ENCODE data around the gene FZD1.
A peak's percentile ranks its signal among the peaks of the same experiment; 100 is the strongest.

The FZD1 gene

GRCh38 chr7:91264046-91264923 is at the start of gene FZD1:
Gene FZD1 (plus strand): TSS chr7:91264433. CDS start chr7:91264881, 448 bp downstream.
- TF ChIP-seq YY1 (IDR thresholded peaks at IDR 0.05; ENCODE audit: low read depth) (0 out of 2 replicates have a peak, but pooled peaks have one; percentile 72), TAF1 (IDR thresholded peaks at IDR 0.05; ENCODE audit: low read depth) (peak; percentile 24; the same call in 1 of the 2 replicates), EP300 (IDR thresholded peaks at IDR 0.05; ENCODE audit: borderline replicate concordance) (no peak; the same call in 1 of the 2 replicates), RAD21 (IDR thresholded peaks at IDR 0.05; ENCODE audit: low read depth) (no peak), TCF12 (IDR thresholded peaks at IDR 0.05; ENCODE audit: low read depth) (peak; percentile 57; the same call in 1 of the 2 replicates), EGR1 (IDR thresholded peaks at IDR 0.05) (0 out of 2 replicates have a peak, but pooled peaks have one; percentile 50), USF1 (IDR thresholded peaks at IDR 0.05) (peak; percentile 83), ZBTB7A (IDR thresholded peaks at IDR 0.05; ENCODE audit: low read depth) (0 out of 2 replicates have a peak, but pooled peaks have one; percentile 52), NFIC (IDR thresholded peaks at IDR 0.05) (no peak; the same call in 1 of the 2 replicates), MAX (IDR thresholded peaks at IDR 0.05) (peak; percentile 64), FOXM1 (IDR thresholded peaks at IDR 0.05; ENCODE audit: borderline replicate concordance, low read depth) (no peak)

- TF ChIP-seq REST (IDR thresholded peaks at IDR 0.05; ENCODE audit: low read depth) (no peak), TCF12 (IDR thresholded peaks at IDR 0.05; ENCODE audit: low read depth) (no peak), CEBPB (IDR thresholded peaks at IDR 0.05) (no peak), CREB1 (IDR thresholded peaks at IDR 0.05; ENCODE audit: low read depth) (no peak), NFIC (IDR thresholded peaks at IDR 0.05) (no peak), EGR1 (IDR thresholded peaks at IDR 0.05) (no peak), ZBTB7A (IDR thresholded peaks at IDR 0.05; ENCODE audit: low read depth) (no peak), RAD21 (IDR thresholded peaks at IDR 0.05; ENCODE audit: low read depth) (no peak), TEAD4 (IDR thresholded peaks at IDR 0.05) (no peak), TAF1 (IDR thresholded peaks at IDR 0.05; ENCODE audit: low read depth) (no peak), FOXM1 (IDR thresholded peaks at IDR 0.05; ENCODE audit: borderline replicate concordance, low read depth) (no peak), EP300 (IDR thresholded peaks at IDR 0.05; ENCODE audit: borderline replicate concordance) (no peak), YY1 (IDR thresholded peaks at IDR 0.05; ENCODE audit: low read depth) (no peak), MAX (IDR thresholded peaks at IDR 0.05) (no peak), USF1 (IDR thresholded peaks at IDR 0.05) (no peak)
Observed at GRCh38 chr7:91226411-91226810, 37.8 kb upstream of the FZD1 start.

- no peak for TF ChIP-seq EP300 (IDR thresholded peaks at IDR 0.05; ENCODE audit: borderline replicate concordance)
- no peak for TF ChIP-seq FOXM1 (IDR thresholded peaks at IDR 0.05; ENCODE audit: borderline replicate concordance, low read depth)
- no peak for TF ChIP-seq YY1 (IDR thresholded peaks at IDR 0.05; ENCODE audit: low read depth)
- TF ChIP-seq RAD21 (IDR thresholded peaks at IDR 0.05; ENCODE audit: low read depth) = no peak
- TF ChIP-seq TAF1 (IDR thresholded peaks at IDR 0.05; ENCODE audit: low read depth) = no peak
- TF ChIP-seq EGR1 (IDR thresholded peaks at IDR 0.05) = no peak
Observed at GRCh38 chr7:91228327-91228726, 35.9 kb upstream of the FZD1 start.

- TF ChIP-seq EGR1 (IDR thresholded peaks at IDR 0.05) (no peak), USF1 (IDR thresholded peaks at IDR 0.05) (no peak), REST (IDR thresholded peaks at IDR 0.05; ENCODE audit: low read depth) (no peak), NFIC (IDR thresholded peaks at IDR 0.05) (no peak), EP300 (IDR thresholded peaks at IDR 0.05; ENCODE audit: borderline replicate concordance) (no peak), ZBTB7A (IDR thresholded peaks at IDR 0.05; ENCODE audit: low read depth) (no peak), YY1 (IDR thresholded peaks at IDR 0.05; ENCODE audit: low read depth) (no peak), RAD21 (IDR thresholded peaks at IDR 0.05; ENCODE audit: low read depth) (no peak), CEBPB (IDR thresholded peaks at IDR 0.05) (no peak), TEAD4 (IDR thresholded peaks at IDR 0.05) (no peak), FOXM1 (IDR thresholded peaks at IDR 0.05; ENCODE audit: borderline replicate concordance, low read depth) (no peak), TCF12 (IDR thresholded peaks at IDR 0.05; ENCODE audit: low read depth) (no peak), TAF1 (IDR thresholded peaks at IDR 0.05; ENCODE audit: low read depth) (no peak)
Observed at GRCh38 chr7:91228927-91229558, 35.2 kb upstream of the FZD1 start.
